Smooth muscle cell of the brain vasculature (primary cell): ENCODE results near the gene LCE3B.

Experiments
- DNase-seq: peaks from one replicate; pipeline ENCODE4 v3.0.0-alpha.2; 2012; ENCODE audit warnings: low read depth, low spot score

LCE3B gene

DNA sequence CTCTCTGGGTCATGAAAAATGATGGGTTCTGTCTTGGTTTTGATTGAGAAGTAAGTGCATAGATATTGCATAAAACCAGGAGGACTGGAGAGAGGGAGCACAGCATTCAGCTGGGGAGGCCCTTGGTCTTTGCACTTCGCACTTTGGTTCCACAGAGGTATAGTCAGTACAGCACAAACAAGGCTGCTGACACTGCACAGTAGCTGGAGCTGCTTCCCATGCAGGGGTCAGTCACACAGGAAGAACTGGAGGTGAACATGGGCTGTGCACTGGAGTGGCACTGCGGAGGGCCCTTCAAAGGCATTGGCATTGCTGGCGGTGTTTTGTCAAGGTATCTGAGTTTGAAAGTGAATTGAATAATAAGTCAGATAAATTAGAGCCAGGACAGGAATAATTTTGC, 45.0 kb downstream of the LCE3B start:
- DNase-seq = no peak

DNA sequence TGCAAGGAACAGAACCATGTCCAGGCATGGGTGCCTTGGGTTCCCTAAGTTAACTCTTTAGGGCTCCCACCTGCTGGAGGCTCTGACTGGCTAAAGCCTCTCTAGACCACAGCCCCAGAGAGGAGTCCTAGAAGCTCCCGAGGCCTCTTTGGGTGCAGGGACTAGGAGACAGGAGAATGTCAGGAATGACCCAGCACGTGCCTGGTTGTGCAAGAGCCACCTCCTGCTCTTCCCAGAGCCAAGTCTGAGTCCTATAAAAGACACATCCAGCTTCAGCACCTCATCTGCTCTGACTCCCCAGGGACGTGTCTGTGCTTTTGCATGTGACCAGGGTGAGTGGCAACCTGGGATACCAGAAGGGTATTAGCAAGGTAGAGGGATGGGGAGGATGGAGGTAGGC, 49.5 kb downstream of the LCE3B start, which contains the start of gene LCE2D:
LCE2D (plus strand) TSS at position 283 of the 400 bp plus-strand sequence. CDS start 726 bp downstream, outside the sequence.
- no peak for DNase-seq
